HepG2 (cell line): ENCODE results near the gene ZFPM1. TPM values are rescaled to one million over a fixed set of nuclear protein-coding genes. Genes with fewer than 3 reads are reported as not detected.

Experiments
- AFF4 ChIP-seq: sonication (generic); formaldehyde crosslinking; IDR thresholded peaks from 2 replicates; pipeline ENCODE4 v1.4.0; 2020; ENCODE audit warnings: missing genetic modification reagents
- ATF7-NPFF ChIP-seq: sonication (generic); formaldehyde crosslinking; IDR thresholded peaks from 2 replicates; pipeline ENCODE4 v1.8.1; 2023; ENCODE audit warnings: mild to moderate bottlenecking, low read depth, missing genetic modification reagents, moderate library complexity
- ATRX ChIP-seq: sonication (generic); formaldehyde crosslinking; IDR thresholded peaks from 2 replicates; pipeline ENCODE4 v1.4.0; 2020; ENCODE audit warnings: missing genetic modification reagents, borderline replicate concordance
- CHD4 ChIP-seq: fragments of 200-600 bp; sonication (generic); IDR thresholded peaks from 2 replicates; pipeline ENCODE4 v1.7.0; 2017; ENCODE audit warnings: mild to moderate bottlenecking, low read length, borderline replicate concordance
- DR1 ChIP-seq: sonication (generic); formaldehyde crosslinking; IDR thresholded peaks from 2 replicates; pipeline ENCODE4 v1.8.0; 2021; ENCODE audit warnings: mild to moderate bottlenecking, missing genetic modification reagents, inconsistent platforms
- ERF ChIP-seq: IDR thresholded peaks from 2 replicates; pipeline ENCODE4 v1.6.1; 2018; ENCODE audit warnings: missing biosample characterization, missing genetic modification reagents
- GPN1 ChIP-seq: sonication (generic); formaldehyde crosslinking; IDR thresholded peaks from 2 replicates; pipeline ENCODE4 v1.5.1; 2020; ENCODE audit warnings: missing genetic modification reagents, borderline replicate concordance
- IKZF5 ChIP-seq: IDR thresholded peaks from 2 replicates; pipeline ENCODE4 v1.6.1; 2018; ENCODE audit warnings: missing genetic modification reagents, mild to moderate bottlenecking, missing compliant biosample characterization
- MED13 ChIP-seq: sonication (generic); formaldehyde crosslinking; IDR thresholded peaks from 2 replicates; pipeline ENCODE4 v1.5.0; 2020; ENCODE audit warnings: missing genetic modification reagents
- MEIS1 ChIP-seq: sonication (generic); formaldehyde crosslinking; IDR thresholded peaks from 2 replicates; pipeline ENCODE4 v1.9.0; 2021; ENCODE audit warnings: mild to moderate bottlenecking, missing genetic modification reagents, moderate library complexity, borderline replicate concordance
- NFYB ChIP-seq: sonication (generic); formaldehyde crosslinking; IDR thresholded peaks from 2 replicates; pipeline ENCODE4 v1.4.0; 2020; ENCODE audit warnings: missing genetic modification reagents
- NR3C1 ChIP-seq: sonication (generic); formaldehyde crosslinking; IDR thresholded peaks from 2 replicates; pipeline ENCODE4 v1.4.0; 2020; ENCODE audit warnings: missing genetic modification reagents
- RFX3 ChIP-seq: IDR thresholded peaks from 2 replicates; pipeline ENCODE4 v1.6.1; 2016; ENCODE audit warnings: missing biosample characterization, missing genetic modification reagents
- SNAPC2 ChIP-seq: sonication (generic); formaldehyde crosslinking; IDR thresholded peaks from 2 replicates; pipeline ENCODE4 v1.8.1; 2022; ENCODE audit warnings: mild to moderate bottlenecking, missing genetic modification reagents
- ZNF34 ChIP-seq: sonication (generic); formaldehyde crosslinking; IDR thresholded peaks from 2 replicates; pipeline ENCODE4 v1.4.0; 2020; ENCODE audit warnings: mild to moderate bottlenecking, missing genetic modification reagents, borderline replicate concordance
- ZNF724P ChIP-seq: sonication (generic); formaldehyde crosslinking; IDR thresholded peaks from 2 replicates; pipeline ENCODE4 v1.8.0; 2022; ENCODE audit warnings: missing genetic modification reagents, borderline replicate concordance
- ZNF792 ChIP-seq: IDR thresholded peaks from 2 replicates; pipeline ENCODE4 v1.6.1; 2016
- ZSCAN9 ChIP-seq: IDR thresholded peaks from 2 replicates; pipeline ENCODE4 v1.6.1; 2016; ENCODE audit warnings: borderline replicate concordance
- polyA plus RNA-seq, 8 experiments: library from polyadenylated mRNA; depleted of rRNA in 3 of 8; stranded (reverse) in 7 of 8; unstranded in 1 of 8; fragments of >200 nt; fragmentation: Illumina TruSeq in 4 of 8; extraction: Trizol in 4 of 8; gene quantifications; 2 replicates each; pipeline versions ENCODE4 v1.2.1 to v1.2.3, GENCODE V29; 2011 to 2016; ENCODE audit warnings: low read depth in 4 of 8, missing spikeins in 1 of 8, mixed read lengths in 1 of 8; ENCODE audit not compliant: insufficient read depth in 1 of 8
- total RNA-seq, 5 experiments: library from RNA; depleted of rRNA; stranded (reverse); fragments of >200 nt; fragmentation: Illumina TruSeq; extraction: Trizol; gene quantifications; 2 replicates each; pipeline ENCODE4 v1.2.3, GENCODE V29; 2016; ENCODE audit warnings: low read depth in 1 of 5
- TF ChIP-seq, protein P1 (sequence below): IDR thresholded peaks from 2 replicates; pipeline ENCODE4 v1.6.1; 2016; ENCODE audit warnings: missing compliant biosample characterization, missing genetic modification reagents, borderline replicate concordance
- TF ChIP-seq, protein P2 (sequence below): sonication (generic); formaldehyde crosslinking; IDR thresholded peaks from 2 replicates; pipeline ENCODE4 v1.4.0; 2020; ENCODE audit warnings: mild to moderate bottlenecking, missing genetic modification reagents
- TF ChIP-seq, protein P3 (sequence below): sonication (generic); formaldehyde crosslinking; IDR thresholded peaks from 2 replicates; pipeline ENCODE4 v1.8.0; 2022; ENCODE audit warnings: missing genetic modification reagents, mild to moderate bottlenecking, moderate library complexity, borderline replicate concordance

ZFPM1 gene
- total and polyA plus RNA-seq, 2 of the 13 experiments (the other 11 are each of a cell fraction or from before 2014, with no cell fraction given) = 1.3 to 3.8 TPM

DNA sequence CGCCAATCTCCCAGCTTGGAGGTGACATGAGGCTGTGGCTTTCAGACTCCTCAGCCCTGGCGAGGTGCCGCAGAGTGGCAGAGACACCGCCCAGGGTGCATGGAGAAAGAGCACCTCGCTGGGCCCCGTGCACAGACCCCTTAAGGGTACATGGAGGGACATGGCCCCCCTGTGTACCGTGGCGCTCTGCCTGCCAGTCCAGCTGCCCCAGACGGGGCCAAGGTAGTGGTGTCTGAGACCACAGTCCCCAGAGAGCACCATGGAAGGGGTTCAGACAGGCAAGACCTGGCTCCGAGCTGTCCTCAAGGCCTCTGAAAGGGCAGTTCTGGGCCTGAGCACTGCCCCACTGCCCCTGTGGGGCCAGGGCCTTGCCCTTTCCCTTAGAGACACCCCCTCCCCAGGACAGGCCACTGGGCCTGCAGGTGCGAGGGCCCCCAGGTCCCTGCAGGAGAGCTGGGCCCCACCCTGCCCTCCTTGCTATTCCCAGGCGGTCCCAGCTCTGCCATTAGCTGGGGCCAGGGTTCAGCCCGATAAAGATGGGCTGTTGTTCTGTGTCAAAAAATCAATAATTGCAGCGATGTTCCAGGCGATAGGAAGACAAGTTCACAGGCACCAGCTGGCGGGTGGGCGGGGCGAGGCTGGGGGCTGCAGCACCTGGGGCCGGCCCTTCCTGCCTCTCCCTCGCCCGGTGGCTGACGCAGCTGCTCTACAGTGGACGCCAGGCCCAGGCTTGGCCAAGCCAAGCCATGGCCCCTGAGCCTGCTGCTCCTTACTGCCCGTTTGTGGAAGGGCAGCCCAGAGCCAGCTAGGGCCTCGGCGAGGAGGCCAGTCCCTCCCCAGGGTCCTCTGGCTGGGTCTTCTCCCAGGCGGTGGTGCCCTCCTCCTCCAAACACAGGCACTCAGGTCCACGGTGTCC, 51.7 kb downstream of the ZFPM1 start (continued):
- TF ChIP-seq, protein P1, sequence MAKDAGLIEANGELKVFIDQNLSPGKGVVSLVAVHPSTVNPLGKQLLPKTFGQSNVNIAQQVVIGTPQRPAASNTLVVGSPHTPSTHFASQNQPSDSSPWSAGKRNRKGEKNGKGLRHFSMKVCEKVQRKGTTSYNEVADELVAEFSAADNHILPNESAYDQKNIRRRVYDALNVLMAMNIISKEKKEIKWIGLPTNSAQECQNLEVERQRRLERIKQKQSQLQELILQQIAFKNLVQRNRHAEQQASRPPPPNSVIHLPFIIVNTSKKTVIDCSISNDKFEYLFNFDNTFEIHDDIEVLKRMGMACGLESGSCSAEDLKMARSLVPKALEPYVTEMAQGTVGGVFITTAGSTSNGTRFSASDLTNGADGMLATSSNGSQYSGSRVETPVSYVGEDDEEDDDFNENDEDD (CRISPR knock-in tag) = peak; percentile 67
- TF ChIP-seq ZNF792 (CRISPR knock-in tag) (no peak; the same call in none of the 2 replicates), MEIS1 (CRISPR knock-in tag) (peak; percentile 50; the same call in 1 of the 2 replicates), ERF (CRISPR knock-in tag) (peak; percentile 92), RFX3 (CRISPR knock-in tag) (no peak), AFF4 (CRISPR knock-in tag) (no peak), CHD4 (peak; percentile 94), ZSCAN9 (peak; percentile 73), MED13 (CRISPR knock-in tag) (peak; percentile 75; the same call in 1 of the 2 replicates), SNAPC2 (CRISPR knock-in tag) (peak; percentile 18; the same call in 1 of the 2 replicates), DR1 (CRISPR knock-in tag) (no peak), GPN1 (CRISPR knock-in tag) (no peak), ZNF34 (CRISPR knock-in tag) (peak; percentile 93; the same call in 1 of the 2 replicates), IKZF5 (CRISPR knock-in tag) (peak; percentile 84), ZNF724P (no peak), NFYB (CRISPR knock-in tag) (peak; percentile 30; the same call in 1 of the 2 replicates), NR3C1 (CRISPR knock-in tag) (no peak), ATRX (CRISPR knock-in tag) (no peak; the same call in 1 of the 2 replicates), ATF7-NPFF (CRISPR knock-in tag) (peak; percentile 71)
- TF ChIP-seq, protein P2, sequence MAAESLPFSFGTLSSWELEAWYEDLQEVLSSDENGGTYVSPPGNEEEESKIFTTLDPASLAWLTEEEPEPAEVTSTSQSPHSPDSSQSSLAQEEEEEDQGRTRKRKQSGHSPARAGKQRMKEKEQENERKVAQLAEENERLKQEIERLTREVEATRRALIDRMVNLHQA (CRISPR knock-in tag) = peak; percentile 75; the same call in 1 of the 2 replicates
- TF ChIP-seq, protein P3, sequence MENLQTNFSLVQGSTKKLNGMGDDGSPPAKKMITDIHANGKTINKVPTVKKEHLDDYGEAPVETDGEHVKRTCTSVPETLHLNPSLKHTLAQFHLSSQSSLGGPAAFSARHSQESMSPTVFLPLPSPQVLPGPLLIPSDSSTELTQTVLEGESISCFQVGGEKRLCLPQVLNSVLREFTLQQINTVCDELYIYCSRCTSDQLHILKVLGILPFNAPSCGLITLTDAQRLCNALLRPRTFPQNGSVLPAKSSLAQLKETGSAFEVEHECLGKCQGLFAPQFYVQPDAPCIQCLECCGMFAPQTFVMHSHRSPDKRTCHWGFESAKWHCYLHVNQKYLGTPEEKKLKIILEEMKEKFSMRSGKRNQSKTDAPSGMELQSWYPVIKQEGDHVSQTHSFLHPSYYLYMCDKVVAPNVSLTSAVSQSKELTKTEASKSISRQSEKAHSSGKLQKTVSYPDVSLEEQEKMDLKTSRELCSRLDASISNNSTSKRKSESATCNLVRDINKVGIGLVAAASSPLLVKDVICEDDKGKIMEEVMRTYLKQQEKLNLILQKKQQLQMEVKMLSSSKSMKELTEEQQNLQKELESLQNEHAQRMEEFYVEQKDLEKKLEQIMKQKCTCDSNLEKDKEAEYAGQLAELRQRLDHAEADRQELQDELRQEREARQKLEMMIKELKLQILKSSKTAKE (CRISPR knock-in tag) = peak; percentile 96
